K562 (cell line): ENCODE measurements around the gene SSTR1.

ENCODE experiments used
- ELK1 ChIP-seq: sonication (generic); formaldehyde crosslinking; IDR thresholded peaks from 2 replicates; pipeline ENCODE4 v1.8.1; 2022; ENCODE audit warnings: missing genetic modification reagents
- EZH2 ChIP-seq: IDR thresholded peaks from 2 replicates; pipeline ENCODE4 v1.6.1; 2012; ENCODE audit warnings: low read depth, mild to moderate bottlenecking, inconsistent platforms, low read length, borderline replicate concordance
- HSF4 ChIP-seq: fragments of 250-450 bp; sonication (Bioruptor Pico); IDR thresholded peaks from 2 replicates; pipeline ENCODE4 v2.1.2; 2022; ENCODE audit warnings: mild to moderate bottlenecking, moderate library complexity, borderline replicate concordance
- JUND ChIP-seq, 2 experiments: IDR thresholded peaks; 2 replicates in 1 of 2; 3 replicates in 1 of 2; pipeline ENCODE4 v1.6.1; 2011; ENCODE audit warnings: borderline replicate concordance in 2 of 2, low read depth in 2 of 2, low read length in 2 of 2, improper control_type of control experiment in 1 of 2, missing biosample characterization in 1 of 2, missing genetic modification characterization in 1 of 2, missing genetic modification reagents in 1 of 2
- MCM5 ChIP-seq: fragments of 450-650 bp; IDR thresholded peaks from 2 replicates; pipeline ENCODE4 v1.6.1; 2016; ENCODE audit warnings: low read depth
- NCOA6 ChIP-seq: fragments of 450-650 bp; IDR thresholded peaks from 2 replicates; pipeline ENCODE4 v1.6.1; 2017; ENCODE audit warnings: mild to moderate bottlenecking
- NFE2 ChIP-seq: IDR thresholded peaks from 2 replicates; pipeline ENCODE4 v1.6.1; 2014; ENCODE audit warnings: antibody characterized with exemption, low read depth
- POLR2A ChIP-seq: fragments of 450-650 bp; conservative IDR thresholded peaks from 2 replicates; pipeline ENCODE4 v1.6.1; 2016
- SMARCC2 ChIP-seq: fragments of 450-650 bp; IDR thresholded peaks from 2 replicates; pipeline ENCODE4 v1.6.1; 2017; ENCODE audit warnings: antibody characterized with exemption, moderate library complexity, mild to moderate bottlenecking, low read depth
- THRA ChIP-seq: fragments of 450-650 bp; IDR thresholded peaks from 2 replicates; pipeline ENCODE4 v1.6.1; 2017; ENCODE audit warnings: mild to moderate bottlenecking, moderate library complexity
- ZNF695 ChIP-seq: fragments of 450-650 bp; formaldehyde crosslinking; IDR thresholded peaks from 2 replicates; pipeline ENCODE4 v1.4.0; 2020; ENCODE audit warnings: mild to moderate bottlenecking, moderate library complexity
- TF ChIP-seq, protein P1 (sequence below), 3 experiments: IDR thresholded peaks in 2 of 3; conservative IDR thresholded peaks in 1 of 3; 2 replicates each; pipeline ENCODE4 v1.5.1; 2011 to 2012; ENCODE audit warnings: low read length in 3 of 3, mild to moderate bottlenecking in 3 of 3, control low read depth in 2 of 3, improper control_type of control experiment in 1 of 3, inconsistent platforms in 1 of 3, low read depth in 1 of 3, mixed read lengths in 1 of 3, moderate library complexity in 1 of 3; ENCODE audit not compliant: insufficient read depth in 2 of 3

GRCh38 chr14:38184132-38184531 is 23.6 kb upstream of the SSTR1 start:
- no peak for TF ChIP-seq SMARCC2
- TF ChIP-seq ELK1 (CRISPR knock-in tag) = no peak
- no peak for TF ChIP-seq NCOA6
- TF ChIP-seq EZH2 = no peak
- TF ChIP-seq THRA = no peak
- TF ChIP-seq JUND (IDR thresholded peaks at IDR 0.05; ENCODE audit: borderline replicate concordance, low read depth, low read length) = no peak
- no peak for TF ChIP-seq JUND (tag; IDR thresholded peaks at IDR 0.05; ENCODE audit: borderline replicate concordance, low read depth, low read length)
- TF ChIP-seq NFE2 = no peak
- TF ChIP-seq, protein P1, sequence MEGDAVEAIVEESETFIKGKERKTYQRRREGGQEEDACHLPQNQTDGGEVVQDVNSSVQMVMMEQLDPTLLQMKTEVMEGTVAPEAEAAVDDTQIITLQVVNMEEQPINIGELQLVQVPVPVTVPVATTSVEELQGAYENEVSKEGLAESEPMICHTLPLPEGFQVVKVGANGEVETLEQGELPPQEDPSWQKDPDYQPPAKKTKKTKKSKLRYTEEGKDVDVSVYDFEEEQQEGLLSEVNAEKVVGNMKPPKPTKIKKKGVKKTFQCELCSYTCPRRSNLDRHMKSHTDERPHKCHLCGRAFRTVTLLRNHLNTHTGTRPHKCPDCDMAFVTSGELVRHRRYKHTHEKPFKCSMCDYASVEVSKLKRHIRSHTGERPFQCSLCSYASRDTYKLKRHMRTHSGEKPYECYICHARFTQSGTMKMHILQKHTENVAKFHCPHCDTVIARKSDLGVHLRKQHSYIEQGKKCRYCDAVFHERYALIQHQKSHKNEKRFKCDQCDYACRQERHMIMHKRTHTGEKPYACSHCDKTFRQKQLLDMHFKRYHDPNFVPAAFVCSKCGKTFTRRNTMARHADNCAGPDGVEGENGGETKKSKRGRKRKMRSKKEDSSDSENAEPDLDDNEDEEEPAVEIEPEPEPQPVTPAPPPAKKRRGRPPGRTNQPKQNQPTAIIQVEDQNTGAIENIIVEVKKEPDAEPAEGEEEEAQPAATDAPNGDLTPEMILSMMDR (IDR thresholded peaks at IDR 0.05 in 2 of 3, conservative IDR thresholded peaks at IDR 0.05 in 1 of 3; ENCODE audit: insufficient read depth in 2 of 3, low read depth in 1 of 3, low read length in 3 of 3) = no peak
- no peak for TF ChIP-seq MCM5
- no peak for TF ChIP-seq HSF4
- no peak for TF ChIP-seq ZNF695
- no peak for TF ChIP-seq POLR2A
